HepG2 (cell line): ENCODE results near the gene STK40.

Source experiments
- BORCS8-MEF2B ChIP-seq: sonication (generic); formaldehyde crosslinking; IDR thresholded peaks from 2 replicates; pipeline ENCODE4 v1.8.0; 2022; ENCODE audit warnings: mild to moderate bottlenecking, missing genetic modification reagents
- CBX2 ChIP-seq, 2 experiments: fragments of 200-600 bp in 1 of 2; sonication (generic); formaldehyde crosslinking in 1 of 2; IDR thresholded peaks; 2 replicates each; pipeline versions ENCODE4 v1.7.0 to v1.8.1; 2018 to 2022; ENCODE audit warnings: low read depth in 2 of 2, low read length in 1 of 2, mild to moderate bottlenecking in 1 of 2, missing genetic modification reagents in 1 of 2
- CTCF ChIP-seq: sonication (generic); formaldehyde crosslinking; IDR thresholded peaks from 2 replicates; pipeline ENCODE4 v1.5.0; 2020; ENCODE audit warnings: mild to moderate bottlenecking, missing genetic modification reagents, moderate library complexity
- EP300 ChIP-seq, 3 experiments: sonication (generic) in 1 of 3; formaldehyde crosslinking in 1 of 3; IDR thresholded peaks; 2 replicates each; pipeline versions ENCODE4 v1.5.1 to v1.6.1; 2011 to 2020; ENCODE audit warnings: low read depth in 2 of 3, low read length in 2 of 3, borderline replicate concordance in 1 of 3, improper control_type of control experiment in 1 of 3, mild to moderate bottlenecking in 1 of 3, missing genetic modification reagents in 1 of 3, moderate library complexity in 1 of 3
- HOXA5 ChIP-seq: sonication (generic); formaldehyde crosslinking; IDR thresholded peaks from 2 replicates; pipeline ENCODE4 v1.4.0; 2020; ENCODE audit warnings: missing genetic modification reagents
- MAX ChIP-seq: IDR thresholded peaks from 2 replicates; pipeline ENCODE4 v1.6.1; 2012; ENCODE audit warnings: inconsistent platforms
- POLR2A ChIP-seq, 2 experiments: IDR thresholded peaks; 2 replicates each; pipeline ENCODE4 v1.6.1; 2011; ENCODE audit warnings: low read depth in 2 of 2, low read length in 2 of 2, mild to moderate bottlenecking in 1 of 2, moderate library complexity in 1 of 2; ENCODE audit not compliant: insufficient read depth in 1 of 2
- POLR2AphosphoS2 ChIP-seq: IDR thresholded peaks from 2 replicates; pipeline ENCODE4 v1.6.1; 2011; ENCODE audit warnings: low read depth, low read length, improper control_type of control experiment
- SP1 ChIP-seq, 2 experiments: fragments of 450-650 bp in 1 of 2; sonication (generic) in 1 of 2; formaldehyde crosslinking in 1 of 2; IDR thresholded peaks; 2 replicates each; pipeline versions ENCODE4 v1.4.0 to v1.6.1; 2016 to 2020; ENCODE audit warnings: missing genetic modification reagents in 1 of 2
- XBP1 ChIP-seq: sonication (generic); formaldehyde crosslinking; IDR thresholded peaks from 2 replicates; pipeline ENCODE4 v1.5.0; 2020; ENCODE audit warnings: missing genetic modification reagents
- ZFP82 ChIP-seq: sonication (generic); formaldehyde crosslinking; IDR thresholded peaks from 2 replicates; pipeline ENCODE4 v1.5.1; 2020; ENCODE audit warnings: mild to moderate bottlenecking, missing genetic modification reagents, borderline replicate concordance
- ZNF12 ChIP-seq: sonication (generic); formaldehyde crosslinking; IDR thresholded peaks from 2 replicates; pipeline ENCODE4 v1.5.0; 2020; ENCODE audit warnings: missing genetic modification reagents
- TF ChIP-seq, protein P1 (sequence below): sonication (generic); formaldehyde crosslinking; IDR thresholded peaks from 2 replicates; pipeline ENCODE4 v1.8.1; 2022; ENCODE audit warnings: mild to moderate bottlenecking, missing genetic modification reagents

DNA sequence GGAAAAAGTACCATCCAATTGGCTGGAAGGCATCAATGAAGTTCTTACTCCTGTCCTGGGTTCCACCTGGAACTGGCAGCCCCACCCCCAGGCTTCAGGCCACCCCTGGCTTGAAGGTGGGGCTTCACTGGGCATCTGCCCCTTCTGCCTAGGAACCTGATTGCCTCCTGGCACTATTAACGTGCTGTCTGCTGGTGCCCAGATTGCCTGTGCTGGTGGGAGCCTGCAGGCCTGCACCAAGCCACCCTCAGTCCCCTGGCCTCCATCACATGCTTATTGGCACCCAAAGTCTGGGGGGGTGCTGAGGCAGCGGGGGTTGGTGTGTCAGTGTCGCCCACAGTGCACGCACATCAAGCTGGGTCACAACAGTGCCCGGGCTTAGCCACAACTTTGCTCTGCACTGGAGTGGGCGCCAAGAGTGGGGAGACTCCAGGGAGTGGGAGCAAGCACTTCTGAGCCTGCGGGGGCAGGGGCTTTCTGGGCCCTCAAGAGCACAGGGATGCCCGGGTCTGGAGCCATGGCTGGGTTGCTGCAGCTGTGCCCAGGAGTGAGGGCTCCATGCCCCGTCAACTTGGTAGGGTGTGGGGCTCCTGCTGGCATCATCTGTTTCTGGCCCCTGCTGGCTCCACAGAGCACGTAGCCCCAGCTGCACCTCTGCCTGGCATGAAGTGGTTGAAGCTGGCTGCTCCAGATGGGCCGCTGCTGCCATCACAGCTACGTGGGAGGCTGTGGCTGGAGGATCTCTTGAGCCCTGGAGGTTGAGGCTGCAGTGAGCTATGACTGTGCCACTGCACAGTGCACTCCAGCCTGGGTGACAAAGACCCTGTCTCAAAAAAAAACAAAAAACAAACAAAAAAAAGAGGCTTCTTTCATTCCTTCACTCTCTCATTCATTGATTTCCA is 16.1 kb upstream of the STK40 start:
- TF ChIP-seq XBP1 (CRISPR knock-in tag) = no peak
- TF ChIP-seq ZNF12 (CRISPR knock-in tag) = no peak
- TF ChIP-seq, protein P1, sequence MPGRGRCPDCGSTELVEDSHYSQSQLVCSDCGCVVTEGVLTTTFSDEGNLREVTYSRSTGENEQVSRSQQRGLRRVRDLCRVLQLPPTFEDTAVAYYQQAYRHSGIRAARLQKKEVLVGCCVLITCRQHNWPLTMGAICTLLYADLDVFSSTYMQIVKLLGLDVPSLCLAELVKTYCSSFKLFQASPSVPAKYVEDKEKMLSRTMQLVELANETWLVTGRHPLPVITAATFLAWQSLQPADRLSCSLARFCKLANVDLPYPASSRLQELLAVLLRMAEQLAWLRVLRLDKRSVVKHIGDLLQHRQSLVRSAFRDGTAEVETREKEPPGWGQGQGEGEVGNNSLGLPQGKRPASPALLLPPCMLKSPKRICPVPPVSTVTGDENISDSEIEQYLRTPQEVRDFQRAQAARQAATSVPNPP = no peak
- TF ChIP-seq HOXA5 = no peak
- no peak for TF ChIP-seq POLR2A (IDR thresholded peaks at IDR 0.05; ENCODE audit: insufficient read depth in 1 of 2, low read depth in 2 of 2, low read length in 2 of 2)
- no peak for TF ChIP-seq POLR2AphosphoS2
- TF ChIP-seq MAX = no peak
- TF ChIP-seq CTCF = no peak
- TF ChIP-seq SP1 (IDR thresholded peaks at IDR 0.05) = no peak
- no peak for TF ChIP-seq SP1 (CRISPR knock-in tag; IDR thresholded peaks at IDR 0.05)
- TF ChIP-seq EP300 (IDR thresholded peaks at IDR 0.05; ENCODE audit: low read depth in 2 of 2, low read length in 2 of 2) = no peak
- TF ChIP-seq EP300 (CRISPR knock-in tag; IDR thresholded peaks at IDR 0.05; ENCODE audit: borderline replicate concordance) = no peak
- TF ChIP-seq BORCS8-MEF2B (CRISPR knock-in tag) = no peak
- TF ChIP-seq ZFP82 = no peak
- no peak for TF ChIP-seq CBX2 (IDR thresholded peaks at IDR 0.05; ENCODE audit: low read depth, low read length)
- TF ChIP-seq CBX2 (CRISPR knock-in tag; IDR thresholded peaks at IDR 0.05; ENCODE audit: low read depth) = no peak
